GM21381 (cell line): Measurements from ENCODE around the gene CCN2.
"Not testable (repeated sequence)": the region's sequence is repeated elsewhere in the genome, so short reads cannot be mapped to it uniquely, and the experiment has no call there.

Experiments
- ATAC-seq: cut with Tn5 transposase; IDR thresholded peaks from one replicate; pipeline ENCODE4 v1.9.1; 2021; ENCODE audit warnings: mild to moderate bottlenecking, moderate library complexity; ENCODE audit not compliant: unreplicated experiment

CCN2 gene

DNA sequence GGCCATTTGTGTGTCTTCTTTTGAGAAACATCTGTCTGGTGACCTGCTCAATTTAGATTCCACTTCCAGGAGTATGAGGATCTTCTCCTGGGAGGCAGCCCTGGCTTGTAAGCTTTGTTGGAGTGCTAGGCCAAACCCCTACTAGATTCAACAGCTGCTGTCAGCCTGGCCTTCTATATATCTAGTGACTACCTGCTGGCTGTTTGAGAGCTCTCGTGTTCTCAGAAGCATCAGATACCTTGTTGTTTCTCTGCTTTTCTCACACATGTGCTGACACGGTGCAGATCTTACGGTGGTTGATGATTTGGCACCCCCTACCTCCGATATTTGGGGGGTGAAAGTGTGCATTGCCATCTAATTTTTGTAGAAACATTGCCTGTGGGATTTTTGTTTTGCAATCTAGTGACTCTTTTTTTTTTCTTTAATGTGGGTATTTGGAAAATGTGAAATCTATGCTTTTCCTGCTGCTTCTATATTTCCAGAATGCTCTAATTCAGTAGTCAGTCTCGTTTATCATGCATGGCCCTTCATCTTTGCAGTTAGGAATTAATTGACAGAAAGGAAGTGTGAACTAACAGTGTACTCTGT is 4.7 kb downstream of the CCN2 start:
- no peak for ATAC-seq

DNA sequence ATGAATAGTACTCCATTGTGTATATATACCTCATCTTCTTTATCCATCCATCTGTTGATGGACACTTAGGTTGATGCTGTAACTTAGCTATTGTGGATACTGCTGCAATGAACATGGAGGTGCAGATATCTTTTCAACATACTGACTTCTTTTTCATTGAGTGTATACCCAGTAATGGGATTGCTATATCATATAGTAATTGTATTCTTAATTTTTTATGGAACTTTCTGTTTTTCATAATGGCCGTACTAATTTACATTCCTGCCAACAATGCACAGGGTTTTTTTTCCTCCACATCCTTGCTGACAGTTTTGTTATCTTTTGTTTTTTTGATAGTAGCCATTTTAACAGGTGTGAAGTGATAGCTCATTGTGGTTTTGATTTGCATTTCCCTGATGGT is 5.2 kb downstream of the CCN2 start:
- no peak for ATAC-seq

DNA sequence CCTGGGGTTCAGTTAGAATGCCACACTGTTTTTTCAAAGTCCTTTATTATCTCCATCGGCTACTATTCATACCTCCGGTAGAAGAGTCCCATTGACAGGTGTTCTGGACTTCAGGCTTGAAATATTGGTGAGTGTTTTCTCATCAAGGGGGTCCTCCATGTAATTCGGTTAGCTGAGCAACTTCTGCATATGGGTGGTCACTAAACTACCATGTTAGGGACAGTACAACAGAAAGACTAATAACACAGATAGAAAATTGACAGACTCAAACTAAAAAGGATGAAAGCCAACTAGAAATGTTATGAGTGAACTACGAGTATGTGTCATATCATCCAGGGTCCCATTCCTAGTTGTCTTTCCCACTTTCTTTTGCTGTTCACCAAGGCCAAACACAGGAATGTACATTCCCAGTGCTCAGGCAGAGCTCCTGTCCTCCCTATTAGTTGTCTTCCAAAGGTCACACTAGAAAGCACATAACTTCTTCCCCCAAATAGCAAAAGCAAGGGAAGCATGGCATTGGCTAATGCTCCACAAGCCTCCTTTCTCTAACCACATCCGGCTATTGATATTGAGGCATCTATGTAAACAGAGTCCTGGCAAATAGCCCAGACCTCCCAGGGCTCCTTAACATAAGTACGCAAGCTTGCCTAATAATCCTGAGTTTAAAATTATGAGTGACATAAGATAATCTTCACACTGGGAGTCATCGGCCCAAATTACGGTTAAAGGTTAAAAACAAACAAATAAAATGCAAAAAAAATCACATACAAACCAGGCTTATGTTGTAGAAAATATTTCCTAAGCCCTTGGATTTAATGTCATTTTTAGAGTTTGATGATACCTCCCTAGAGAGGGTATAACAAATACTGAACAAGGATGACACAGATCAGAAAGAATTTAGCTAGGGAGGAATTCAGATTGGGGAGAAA is 13.2 kb downstream of the CCN2 start:
- ATAC-seq = no peak

DNA sequence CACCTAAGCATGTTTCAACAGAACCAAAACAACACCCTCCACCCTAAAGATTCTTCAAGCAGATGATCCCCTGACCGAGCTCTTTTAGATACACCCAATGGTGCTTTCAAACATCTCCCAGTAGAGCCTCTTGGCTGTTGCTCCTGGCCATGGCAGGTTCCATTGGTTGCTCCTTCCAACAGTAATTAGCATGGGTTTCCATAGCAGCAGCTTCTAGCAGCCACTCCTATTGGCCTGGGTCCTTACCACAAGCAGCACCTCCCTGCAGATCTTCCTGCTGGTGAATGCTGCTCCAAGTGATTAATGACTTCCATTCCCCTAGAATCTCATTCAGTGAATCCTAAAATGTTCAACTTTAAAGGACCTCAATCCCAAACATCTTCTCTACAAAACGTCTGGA is 13.9 kb downstream of the CCN2 start:
- ATAC-seq = no peak

DNA sequence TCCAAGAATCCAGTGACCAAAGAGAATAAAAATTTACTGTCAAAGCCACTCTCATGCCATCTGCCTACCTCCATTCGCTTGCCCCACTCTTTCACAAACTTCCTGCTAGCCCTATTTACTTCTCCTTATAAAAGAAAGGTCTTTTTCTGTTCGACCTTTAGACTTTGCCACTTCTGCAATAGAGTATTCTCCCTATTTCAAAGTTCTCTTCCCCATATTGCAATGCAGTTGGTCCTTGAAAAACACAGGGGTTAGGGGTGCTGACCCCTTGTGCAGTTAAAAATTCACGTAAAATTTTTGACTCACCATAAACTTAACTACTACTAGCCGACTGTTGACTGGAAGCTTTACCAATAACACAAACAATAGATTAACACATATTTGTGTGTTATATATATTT is 15.0 kb downstream of the CCN2 start:
- no peak for ATAC-seq

DNA sequence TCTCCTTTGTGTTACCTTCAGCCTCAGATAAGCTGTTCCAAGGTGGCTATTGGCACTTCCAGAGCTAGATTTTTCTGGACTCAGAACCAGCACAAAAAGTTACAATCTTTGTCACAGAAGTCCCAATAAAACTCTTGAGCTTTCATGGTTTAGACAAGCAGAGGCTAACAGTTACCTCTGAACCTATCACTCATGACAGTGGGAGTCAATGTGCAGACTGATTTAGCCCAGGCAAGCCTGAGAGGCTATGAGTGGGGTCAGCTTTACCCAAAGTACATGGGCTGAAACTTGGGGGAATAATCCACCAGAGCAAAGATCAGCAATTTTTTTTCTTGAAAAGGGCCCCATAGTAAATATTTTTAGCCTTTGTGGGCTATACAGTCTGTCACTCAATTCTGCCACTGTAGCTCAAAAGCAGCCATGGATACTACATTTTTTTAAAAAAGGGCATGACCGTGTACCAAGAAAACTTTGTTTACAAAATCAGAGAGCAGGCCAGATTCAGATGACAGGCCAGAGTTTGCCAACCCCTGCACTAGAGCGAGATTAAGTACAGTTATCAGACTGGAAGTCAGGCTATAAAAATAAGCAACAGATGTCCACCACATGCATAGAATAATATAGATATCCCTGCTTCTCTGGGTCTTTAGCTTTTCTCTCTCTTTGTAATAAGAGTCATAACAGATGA is 20.0 kb downstream of the CCN2 start:
- no peak for ATAC-seq

DNA sequence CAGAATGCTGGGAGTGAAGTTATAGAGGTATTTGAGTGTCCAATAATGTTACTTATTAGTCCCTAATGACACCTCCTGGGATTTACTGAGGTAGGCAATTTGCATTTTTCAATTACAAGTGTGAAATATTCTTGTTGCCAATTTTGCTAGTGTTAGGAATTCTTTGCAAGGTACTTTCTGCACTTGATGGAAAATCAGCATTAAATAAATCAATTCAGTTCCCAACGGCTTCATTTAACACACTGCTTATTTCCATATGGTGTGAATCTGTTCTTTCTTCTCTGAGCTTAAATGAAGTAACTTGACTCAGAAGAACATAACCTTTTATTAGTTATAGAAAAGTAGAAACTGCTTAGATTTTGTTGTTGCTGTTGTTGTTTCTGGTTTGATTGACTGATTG is 21.2 kb downstream of the CCN2 start:
- no peak for ATAC-seq

DNA sequence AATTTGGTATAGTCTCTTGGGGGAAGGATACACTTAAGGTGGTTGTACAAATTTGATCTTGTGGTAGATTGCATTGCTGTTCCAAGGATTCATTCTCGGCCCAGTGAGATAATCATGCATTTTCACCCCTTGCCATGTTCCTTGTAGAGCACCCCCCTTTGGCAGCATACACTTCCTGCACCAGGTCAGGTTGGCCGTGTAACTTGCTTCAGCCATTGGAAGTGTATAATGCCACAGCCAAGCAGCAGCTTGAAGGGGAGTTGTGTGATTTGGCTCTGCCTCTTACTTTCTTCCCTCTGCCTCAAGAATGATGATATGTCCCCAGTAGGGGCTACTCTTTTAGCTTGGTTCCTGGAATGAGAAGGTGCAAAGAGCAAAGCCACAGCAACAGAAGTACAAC is 21.9 kb downstream of the CCN2 start:
- ATAC-seq = no peak

DNA sequence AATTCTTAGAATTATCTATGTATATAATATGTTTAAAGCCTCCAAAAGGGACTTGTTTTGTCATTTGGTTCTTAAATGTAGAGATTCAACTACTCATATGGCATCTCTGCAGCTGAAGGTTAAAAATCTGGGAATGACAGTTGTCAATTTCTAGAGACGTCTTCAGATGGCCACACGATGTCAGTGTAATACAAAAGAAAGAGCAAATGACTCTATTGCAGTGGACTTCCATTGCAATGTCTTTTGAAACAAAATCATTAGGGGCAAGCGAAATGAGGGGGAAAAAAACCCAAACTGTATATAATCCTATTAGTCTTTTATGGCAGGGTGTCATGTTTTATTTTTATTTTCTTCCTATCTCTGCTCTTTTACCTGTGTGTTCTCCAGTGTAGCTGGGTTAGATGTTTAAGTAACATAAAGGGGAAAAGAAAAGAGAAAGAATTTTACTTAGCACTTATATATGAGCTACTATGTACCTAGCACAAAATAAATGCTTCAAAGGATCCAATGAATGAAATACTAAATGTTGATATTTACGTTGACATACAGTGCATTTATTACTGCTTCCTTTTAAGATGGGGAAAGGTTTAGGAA is 26.2 kb downstream of the CCN2 start:
- no peak for ATAC-seq

DNA sequence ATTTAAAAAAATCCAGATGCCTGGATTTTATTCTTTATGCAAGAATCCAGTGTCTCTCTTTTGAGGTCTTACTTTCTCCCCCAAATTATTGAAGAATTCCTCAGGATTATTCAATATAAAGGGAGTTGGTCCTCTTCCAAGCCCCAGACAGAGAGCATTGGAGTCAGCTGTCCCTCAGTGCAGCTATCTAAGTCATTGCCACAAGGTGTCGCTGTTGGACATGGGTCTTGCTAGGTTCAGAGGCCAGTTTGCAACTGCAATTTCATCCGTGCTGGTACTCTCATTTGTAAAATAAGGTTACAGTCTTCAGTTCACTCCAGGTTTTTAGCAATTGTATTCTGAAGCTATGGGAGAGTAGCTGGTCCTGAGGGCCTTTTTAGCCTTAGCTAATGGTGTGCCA is 27.8 kb downstream of the CCN2 start:
- no peak for ATAC-seq

DNA sequence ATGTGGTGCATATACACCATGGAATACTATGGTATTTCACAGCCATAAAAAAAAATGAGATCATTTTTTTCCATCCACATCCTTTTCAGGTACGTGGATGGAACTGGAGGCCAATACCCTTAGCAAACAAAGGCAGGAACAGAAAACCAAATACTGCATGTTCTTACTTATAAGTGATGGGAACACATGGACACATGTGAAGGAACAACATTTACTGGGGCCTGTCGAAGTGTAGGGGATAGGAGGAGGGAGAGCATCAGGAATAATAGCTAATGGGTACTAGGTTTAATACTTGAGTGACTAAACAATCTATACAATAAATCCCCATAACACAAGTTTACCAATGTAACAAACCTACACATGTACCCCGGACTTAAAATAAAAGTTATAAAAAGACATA is 30.5 kb downstream of the CCN2 start:
- ATAC-seq = no peak

DNA sequence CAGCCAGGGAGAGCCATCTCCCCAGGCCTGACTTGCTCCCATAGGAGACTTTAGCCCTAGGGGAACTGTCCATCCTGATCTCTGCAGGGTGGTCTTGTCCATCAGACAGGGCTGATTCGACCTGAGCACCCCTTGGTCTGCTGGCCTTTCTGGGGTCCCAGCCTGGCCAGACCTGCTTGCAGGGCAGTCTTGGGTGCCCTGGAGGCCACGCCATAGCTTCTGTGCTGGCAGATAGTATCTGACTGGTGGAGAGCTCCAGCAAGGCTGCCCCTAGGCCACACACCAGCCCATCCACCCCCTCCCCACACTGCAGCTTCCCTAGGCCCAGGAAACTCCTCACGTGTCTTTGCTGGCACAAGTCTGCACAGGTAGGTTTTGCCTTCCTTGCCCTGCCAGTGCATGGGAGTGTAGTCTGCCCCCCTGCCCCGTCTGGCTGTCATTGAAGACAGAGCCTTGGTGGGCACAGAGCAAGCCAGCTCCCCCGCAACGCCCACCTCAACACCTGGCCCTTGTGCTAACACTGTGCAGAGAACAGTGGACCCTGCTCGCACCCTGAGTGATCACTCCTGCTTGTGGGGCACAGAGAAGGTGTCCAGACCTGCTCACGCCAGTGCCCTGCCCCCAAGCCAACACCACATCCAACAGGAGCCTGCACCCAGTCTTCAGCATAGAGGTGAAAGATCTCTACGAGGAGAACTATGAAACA is 32.4 kb downstream of the CCN2 start:
- no peak for ATAC-seq

DNA sequence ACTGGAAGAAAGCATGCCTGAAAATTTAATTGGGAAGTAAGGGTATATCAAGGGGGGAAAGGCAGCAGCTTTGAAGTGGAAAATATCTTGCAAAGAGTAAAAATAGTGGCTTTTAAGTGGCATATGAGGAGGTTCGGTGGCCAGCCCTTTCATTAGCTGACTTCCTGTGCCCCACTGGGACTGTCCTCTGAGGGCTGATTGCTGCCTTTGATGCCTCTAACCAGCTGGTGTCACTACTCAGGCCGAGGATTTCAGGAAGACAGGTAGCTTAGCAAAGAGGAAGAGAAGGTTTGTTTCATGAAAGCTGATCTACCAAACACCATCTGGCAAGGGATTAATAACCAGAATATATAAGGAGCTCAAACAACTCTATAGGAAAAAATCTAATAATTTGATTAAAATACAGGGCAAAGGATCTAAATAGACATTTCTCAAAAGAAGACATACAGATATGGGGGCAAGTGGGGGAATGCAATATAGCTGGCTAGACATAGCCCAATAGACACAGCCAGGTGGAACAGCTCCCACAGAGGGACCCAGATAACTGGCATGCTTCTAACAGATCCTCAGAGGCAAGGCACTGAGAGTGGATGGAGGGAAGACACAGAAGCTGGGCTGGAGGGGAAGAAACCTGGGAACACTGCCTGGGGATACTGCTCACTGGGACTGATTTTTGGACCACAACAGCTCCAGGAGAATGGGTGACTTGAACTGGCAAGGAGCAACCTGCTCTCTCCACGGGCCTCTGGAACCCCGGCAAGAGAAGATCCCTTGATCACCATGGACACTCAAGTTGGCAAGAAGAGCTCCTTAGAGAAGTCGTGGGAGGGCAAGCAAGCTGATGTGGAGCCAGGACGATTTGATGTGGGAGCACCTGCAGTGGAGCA is 33.2 kb downstream of the CCN2 start:
- ATAC-seq = no peak

DNA sequence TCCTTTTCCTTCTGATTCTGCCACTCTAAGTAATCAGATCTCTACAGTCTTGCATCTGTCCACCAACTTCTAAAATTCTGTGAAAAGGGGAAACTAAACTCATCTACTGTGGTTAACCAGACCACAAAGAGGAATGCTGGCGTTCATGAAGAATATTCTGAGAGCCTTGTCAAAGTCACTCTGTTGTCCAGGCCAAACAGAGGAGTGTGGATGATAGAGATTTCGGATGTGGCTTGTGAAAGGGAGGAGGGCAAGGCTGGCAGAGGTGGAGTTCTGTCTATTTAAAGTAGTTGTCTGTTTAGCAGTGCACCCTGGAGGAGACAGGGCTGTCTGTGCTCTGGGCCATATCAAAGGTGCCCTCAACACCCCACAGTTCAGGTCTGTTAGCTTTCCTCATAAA is 33.9 kb downstream of the CCN2 start:
- no peak for ATAC-seq

DNA sequence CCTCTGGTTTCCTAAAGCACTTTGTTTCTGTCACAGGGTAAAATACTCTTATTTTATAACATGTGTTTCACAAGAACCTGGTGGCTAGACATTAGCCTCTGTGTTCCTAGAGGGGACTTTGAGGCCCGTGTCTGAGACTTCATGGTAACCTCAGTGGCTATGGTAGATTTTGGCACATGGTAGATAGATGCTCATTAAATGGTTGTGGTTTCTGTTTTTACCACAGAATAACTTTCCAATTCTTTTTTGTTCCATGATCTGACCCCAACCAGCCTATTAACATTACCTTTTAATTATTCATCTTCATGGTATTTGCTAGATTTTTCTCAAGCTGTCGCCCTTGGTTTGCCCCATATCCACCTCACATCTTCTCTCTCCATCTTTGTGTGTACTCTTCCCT is 34.3 kb downstream of the CCN2 start:
- no peak for ATAC-seq

DNA sequence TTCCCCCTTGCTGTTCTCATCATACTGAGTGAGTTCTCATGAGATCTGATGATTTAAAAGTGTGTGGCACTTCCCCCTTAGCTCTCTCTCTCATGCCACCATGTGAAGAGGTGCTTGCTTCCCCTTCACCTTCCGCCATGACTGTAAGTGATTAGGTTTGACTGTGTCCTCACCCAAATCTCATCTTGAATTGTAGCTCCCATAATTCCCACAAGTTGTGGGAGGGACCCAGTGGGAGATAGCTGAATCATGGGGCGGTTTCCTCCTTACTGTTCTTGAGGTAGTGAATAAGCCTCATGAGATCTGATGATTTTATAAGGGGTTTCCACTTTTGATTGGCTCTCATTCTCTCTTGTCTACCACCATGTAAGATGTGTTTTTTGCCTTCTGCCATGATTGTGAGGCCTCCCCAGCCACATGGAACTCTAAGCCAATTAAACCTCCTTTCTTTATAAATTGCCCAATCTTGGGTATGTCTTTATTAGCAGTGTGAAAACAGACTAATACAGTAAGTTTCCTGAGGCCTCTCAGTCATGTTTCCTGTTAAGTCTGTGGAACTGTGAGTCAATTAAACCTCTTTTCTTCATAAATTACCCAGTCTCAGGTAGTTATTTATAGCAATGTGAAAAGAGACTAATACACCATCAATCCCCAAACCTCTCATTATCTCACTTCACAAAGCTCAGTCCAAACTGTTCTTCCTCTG is 34.9 kb downstream of the CCN2 start:
- ATAC-seq = not testable (repeated sequence)

DNA sequence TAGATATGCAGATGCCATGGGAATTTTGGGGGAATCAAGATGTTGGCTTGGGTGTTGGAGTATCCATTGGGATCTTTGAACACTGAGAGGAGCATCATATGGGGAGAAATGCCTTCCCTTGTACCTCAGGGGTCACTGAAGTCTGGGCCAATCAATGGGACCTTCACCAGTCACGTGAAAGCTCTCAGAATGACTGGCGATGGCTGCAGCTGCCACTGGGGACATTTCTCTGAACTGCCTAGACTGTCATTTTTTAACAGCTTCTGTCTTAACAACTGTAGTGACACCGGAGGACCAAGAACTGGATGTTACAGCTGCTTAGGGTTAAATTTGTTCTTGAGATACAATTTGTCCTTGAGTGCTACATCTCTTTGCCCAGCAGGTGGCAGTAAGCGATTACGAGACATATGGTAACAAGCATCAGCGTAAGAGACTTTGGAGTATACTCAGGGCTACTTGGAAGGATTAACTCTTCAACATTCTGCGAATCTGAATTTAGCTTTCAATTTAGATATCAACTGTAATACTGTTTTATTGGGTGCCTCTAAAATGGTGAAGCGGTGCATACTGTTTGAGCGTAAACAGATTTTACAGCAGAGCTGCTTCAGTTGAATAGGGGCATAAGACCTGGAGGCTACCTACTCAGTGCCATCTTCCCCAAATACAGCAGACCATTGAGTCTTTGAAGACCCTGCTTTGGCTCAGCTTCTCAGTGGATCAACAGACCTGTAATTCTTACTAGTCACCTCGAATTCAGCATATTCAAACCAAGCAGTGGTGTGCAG is 36.0 kb downstream of the CCN2 start:
- no peak for ATAC-seq

DNA sequence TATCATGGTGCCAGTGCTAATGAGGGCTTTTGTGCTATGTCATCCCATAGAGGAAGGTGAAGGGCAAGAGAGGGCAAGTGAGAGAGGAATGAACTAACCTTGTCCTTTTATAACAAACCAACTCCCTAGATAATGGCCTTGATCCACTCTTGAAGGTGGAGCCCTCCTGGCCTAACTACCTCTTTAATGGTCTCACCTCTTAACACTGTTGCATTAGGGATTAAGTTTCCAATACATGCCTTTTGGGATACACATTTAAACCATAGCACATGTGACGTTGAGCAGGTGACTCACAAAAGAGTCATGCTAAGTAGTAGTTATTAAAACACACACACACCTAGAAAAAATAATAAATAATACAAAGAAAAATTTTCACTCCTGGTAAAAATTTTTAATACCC is 36.9 kb downstream of the CCN2 start:
- no peak for ATAC-seq

DNA sequence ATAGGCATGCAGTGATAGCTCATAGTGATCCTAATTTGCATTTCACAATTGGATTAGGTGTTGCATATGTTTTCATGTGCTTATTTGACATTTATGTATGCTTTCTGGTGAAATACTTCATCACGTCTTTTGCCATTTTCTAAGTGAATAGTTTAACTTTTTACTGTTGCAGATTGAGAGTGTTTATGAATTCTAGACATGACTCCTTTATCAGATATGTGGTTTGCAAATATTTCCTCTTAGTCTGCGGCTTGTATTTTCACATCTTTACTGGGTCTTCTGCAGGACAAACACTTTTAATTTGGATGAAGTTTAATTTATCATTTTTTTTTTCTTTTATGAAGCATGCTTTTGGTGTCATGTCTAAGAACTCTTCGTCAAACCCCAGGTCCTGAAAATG is 39.2 kb downstream of the CCN2 start:
- ATAC-seq = no peak
